NCI-H446 (cell line): ENCODE measurements around the gene IL21R.

Experiments
- DNase-seq, 2 experiments: peaks; one replicate each; lab custom pipeline; 2025; lab: John Stamatoyannopoulos, UW

Gene IL21R

GRCh38 chr16:27463741-27464591 lies 62.0 kb downstream of the IL21R start:
- DNase-seq = no peak

GRCh38 chr16:27464626-27465482 lies 62.9 kb downstream of the IL21R start:
- no peak for DNase-seq

GRCh38 chr16:27465483-27465879 lies 63.5 kb downstream of the IL21R start:
- DNase-seq = no peak

- no peak for DNase-seq
Measured at GRCh38 chr16:27468941-27469531, 67.1 kb downstream of the IL21R start.

- DNase-seq = no peak
Measured at GRCh38 chr16:27470567-27471431, 68.8 kb downstream of the IL21R start.

GRCh38 chr16:27471661-27472060 lies 69.7 kb downstream of the IL21R start:
- no peak for DNase-seq

GRCh38 chr16:27472091-27473020 lies 70.4 kb downstream of the IL21R start:
- DNase-seq = no peak

- DNase-seq = no peak
Measured at GRCh38 chr16:27473101-27473900, 71.3 kb downstream of the IL21R start.

GRCh38 chr16:27474041-27474440 lies 72.1 kb downstream of the IL21R start:
- no peak for DNase-seq

- DNase-seq = no peak
Measured at GRCh38 chr16:27474921-27475320, 72.9 kb downstream of the IL21R start.

- DNase-seq = no peak
Measured at GRCh38 chr16:27475561-27475960, 73.6 kb downstream of the IL21R start.

- no peak for DNase-seq
Measured at GRCh38 chr16:27476240-27476639, 74.3 kb downstream of the IL21R start.

GRCh38 chr16:27480761-27481160 lies 78.8 kb downstream of the IL21R start:
- DNase-seq = no peak

GRCh38 chr16:27481282-27481934 lies 79.4 kb downstream of the IL21R start:
- DNase-seq = no peak

GRCh38 chr16:27482397-27483087 lies 80.6 kb downstream of the IL21R start:
- DNase-seq = no peak

GRCh38 chr16:27483088-27483437 lies 81.1 kb downstream of the IL21R start:
- no peak for DNase-seq

- no peak for DNase-seq
Measured at GRCh38 chr16:27483624-27484023, 81.7 kb downstream of the IL21R start.

GRCh38 chr16:27485126-27485525 lies 83.2 kb downstream of the IL21R start:
- DNase-seq = no peak

GRCh38 chr16:27485811-27486210 lies 83.8 kb downstream of the IL21R start:
- DNase-seq = no peak
